IMR-90 (cell line): Measurements from ENCODE around the gene PPP2R2D. TPM values are rescaled to one million over a fixed set of nuclear protein-coding genes. Genes with fewer than 3 reads are reported as not detected.

Experiments
- ATAC-seq: fragments of 200-7000 bp; cut with Tn5 transposase; 2 replicates; pipeline ENCODE4 v1.9.1; 2020; ENCODE audit warnings: low read depth, mild to moderate bottlenecking, moderate library complexity
- BruUV-seq: library from RNA; stranded (reverse); fragments of 400-500 nt; replicated peaks from 2 replicates; lab custom pipeline; 2021; lab: Mats Ljungman, UMichigan
- CTCF ChIA-PET: fragments of 300-600 bp; formaldehyde crosslinking; extraction: SDS; loops from one replicate; lab custom pipeline; 2021; ENCODE audit warnings: antibody characterized with exemption; lab: Yijun Ruan, JAX
- POLR2A ChIA-PET: fragments of 300-600 bp; sonication (Branson Sonifier 250); formaldehyde crosslinking; loops from one replicate; lab custom pipeline; 2022; ENCODE audit warnings: antibody characterized with exemption; ENCODE audit not compliant: unreplicated experiment; lab: Charles Lee
- DNase-seq: peaks from one replicate; pipeline ENCODE4 v3.0.0; 2013
- H2AFZ ChIP-seq: replicated peaks from 2 replicates; pipeline ENCODE3; 2013; ENCODE audit warnings: low read length, mild to moderate bottlenecking; ENCODE audit not compliant: poor library complexity
- H2AK5ac ChIP-seq: 2 replicates; pipeline ENCODE4 v1.6.1; 2013; ENCODE audit warnings: low read depth, low read length, inconsistent platforms
- H2AK9ac ChIP-seq: replicated peaks from 2 replicates; pipeline ENCODE3; 2013; ENCODE audit warnings: mild to moderate bottlenecking, low read depth, low read length, moderate library complexity; ENCODE audit not compliant: poor library complexity
- H2BK120ac ChIP-seq: 2 replicates; pipeline ENCODE4 v1.6.1; 2013; ENCODE audit warnings: low read depth, low read length, inconsistent platforms
- H2BK15ac ChIP-seq: 3 replicates; pipeline ENCODE4 v1.6.1; 2013; ENCODE audit warnings: low read depth, low read length, inconsistent platforms
- H2BK20ac ChIP-seq: 2 replicates; pipeline ENCODE4 v1.6.1; 2013; ENCODE audit warnings: low read depth, mild to moderate bottlenecking, inconsistent platforms, low read length, moderate library complexity
- H2BK5ac ChIP-seq: 2 replicates; pipeline ENCODE4 v1.6.1; 2013; ENCODE audit warnings: mild to moderate bottlenecking, low read depth, low read length, inconsistent platforms; ENCODE audit not compliant: poor library complexity, severe bottlenecking
- H3K14ac ChIP-seq: replicated peaks from 2 replicates; pipeline ENCODE4 v1.6.1; 2013; ENCODE audit warnings: low read depth, low read length, inconsistent platforms
- H3K18ac ChIP-seq: 2 replicates; pipeline ENCODE4 v1.6.1; 2013; ENCODE audit warnings: low read depth, low read length, control low read depth
- H3K23ac ChIP-seq: 2 replicates; pipeline ENCODE4 v1.6.1; 2013; ENCODE audit warnings: low read depth, low read length, inconsistent platforms
- H3K27ac ChIP-seq: 2 replicates; pipeline ENCODE4 v1.5.1; 2013; ENCODE audit warnings: mild to moderate bottlenecking, control low read depth, low read length; ENCODE audit not compliant: insufficient read depth
- H3K27me3 ChIP-seq: 2 replicates; pipeline ENCODE4 v1.6.1; 2013; ENCODE audit warnings: low read length; ENCODE audit not compliant: control insufficient read depth, insufficient read depth
- H3K36me3 ChIP-seq: 2 replicates; pipeline ENCODE4 v1.6.1; 2013; ENCODE audit warnings: low read length, mixed read lengths; ENCODE audit not compliant: control insufficient read depth, insufficient read depth
- H3K4ac ChIP-seq: 2 replicates; pipeline ENCODE4 v1.6.1; 2013; ENCODE audit warnings: low read depth, low read length, inconsistent platforms
- H3K4me1 ChIP-seq: 2 replicates; pipeline ENCODE4 v1.6.1; 2013; ENCODE audit warnings: low read length, mixed read lengths; ENCODE audit not compliant: control insufficient read depth, insufficient read depth
- H3K4me2 ChIP-seq: 2 replicates; pipeline ENCODE4 v1.6.1; 2013; ENCODE audit warnings: low read depth, mild to moderate bottlenecking, control low read depth, low read length, moderate library complexity
- H3K4me3 ChIP-seq: 2 replicates; pipeline ENCODE4 v1.5.1; 2013; ENCODE audit warnings: low read depth, mild to moderate bottlenecking, control low read depth, low read length, moderate library complexity; ENCODE audit not compliant: insufficient read depth
- H3K56ac ChIP-seq: 2 replicates; pipeline ENCODE4 v1.6.1; 2013; ENCODE audit warnings: low read length, inconsistent platforms; ENCODE audit not compliant: insufficient read depth; ENCODE audit errors: extremely low read depth
- H3K79me1 ChIP-seq, 2 experiments: 2 replicates each; pipeline ENCODE4 v1.6.1; 2013; ENCODE audit warnings: low read length in 2 of 2, inconsistent platforms in 1 of 2, low read depth in 1 of 2
- H3K9ac ChIP-seq: 2 replicates; pipeline ENCODE4 v1.6.1; 2013; ENCODE audit warnings: low read depth, low read length, control low read depth
- H3K9me1 ChIP-seq: 2 replicates; pipeline ENCODE4 v1.6.1; 2013; ENCODE audit warnings: low read length, inconsistent platforms; ENCODE audit not compliant: insufficient read depth
- H3K9me3 ChIP-seq: 2 replicates; pipeline ENCODE4 v1.6.1; 2013; ENCODE audit warnings: low read length; ENCODE audit not compliant: control insufficient read depth, insufficient read depth
- H4K20me1 ChIP-seq: 2 replicates; pipeline ENCODE4 v1.6.1; 2013; ENCODE audit warnings: low read length, inconsistent platforms; ENCODE audit not compliant: insufficient read depth
- H4K5ac ChIP-seq: 2 replicates; pipeline ENCODE4 v1.6.1; 2013; ENCODE audit warnings: mild to moderate bottlenecking, low read depth, low read length, control low read depth
- H4K8ac ChIP-seq, 2 experiments: 2 replicates each; pipeline ENCODE4 v1.6.1; 2013; ENCODE audit warnings: low read depth in 2 of 2, low read length in 2 of 2, control low read depth in 1 of 2, inconsistent platforms in 1 of 2
- H4K91ac ChIP-seq: 2 replicates; pipeline ENCODE4 v1.6.1; 2013; ENCODE audit warnings: low read depth, low read length, inconsistent platforms; ENCODE audit not compliant: insufficient read depth
- CEBPB ChIP-seq: IDR thresholded peaks from 2 replicates; pipeline ENCODE4 v1.6.1; 2012; ENCODE audit warnings: low read depth, low read length, improper control_type of control experiment
- CTCF ChIP-seq: conservative IDR thresholded peaks from 2 replicates; pipeline ENCODE4 v1.5.1; 2012; ENCODE audit warnings: mild to moderate bottlenecking, low read depth, low read length, improper control_type of control experiment
- USF2 ChIP-seq: fragments of 150-350 bp; IDR thresholded peaks from 2 replicates; pipeline ENCODE4 v1.6.1; 2017; ENCODE audit warnings: mild to moderate bottlenecking, antibody characterized with exemption, low read length, low read depth
- WGBS, 2 experiments: methylation state at CpG; one replicate each; pipeline versions ENCODE4 v1.1.5 to v1.1.7; 2013; ENCODE audit warnings: missing lambda C conversion rate in 2 of 2; ENCODE audit not compliant: insufficient read length in 1 of 2; ENCODE audit errors: extremely low coverage in 2 of 2; 5-methylcytosine and 5-hydroxymethylcytosine counted together
- dilution Hi-C: fragments of 300-500 bp; cut with HindIII; formaldehyde crosslinking; loops from one replicate; pipeline ENCODE4 v1.14.3; 2018; ENCODE audit warnings: low sequenced_read_pairs; ENCODE audit not compliant: unreplicated experiment
- in situ Hi-C: fragments of 300-500 bp; cut with MboI; formaldehyde crosslinking; loops from 3 replicates; pipeline ENCODE4 v1.14.3; 2019; ENCODE audit warnings: low sequenced_read_pairs, inconsistent platforms, mixed read lengths
- intact Hi-C: fragments of 100-400 bp; cut with micrococcal nuclease; formaldehyde crosslinking; loops from 2 replicates; pipeline ENCODE4 v1.10.0; 2022
- polyA plus RNA-seq, 3 experiments: library from polyadenylated mRNA; depleted of rRNA; stranded (reverse); fragments of >200 nt; gene quantifications; 2 replicates each; pipeline ENCODE4 v1.2.3, GENCODE V29; 2012; ENCODE audit warnings: low replicate concordance in 1 of 3
- total RNA-seq: library from RNA; depleted of rRNA; stranded (reverse); fragments of >200 nt; gene quantifications from 2 replicates; pipeline ENCODE4 v1.2.3, GENCODE V29; 2012

PPP2R2D gene
- total and polyA plus RNA-seq, 2 of the 4 experiments (the other 2 are of a cell fraction), result 22.8 to 23.8 TPM

- H3K4me3 ChIP-seq, result no peak overlapping the region
- in situ Hi-C loops, result no loop called here
- no peak overlapping the region for H3K4ac ChIP-seq
- no peak overlapping the region for H2AK9ac ChIP-seq
- H3K4me2 ChIP-seq, result no peak overlapping the region
- TF ChIP-seq CEBPB (no peak), USF2 (no peak), CTCF (no peak)
- POLR2A ChIA-PET, result no interaction called here
- no peak overlapping the region for H2BK5ac ChIP-seq
- no peak overlapping the region for H3K27ac ChIP-seq
- H3K4me1 ChIP-seq, result no peaks in the 10 kb centered on the region
- H3K9me1 ChIP-seq, result 0 out of 2 replicates have a peak, but pooled peaks cover 5% of the 10 kb centered on the region
- peaks cover 2% of the 10 kb centered on the region for H3K36me3 ChIP-seq
- H3K79me1 ChIP-seq, result peaks cover 35 to 68% of the 10 kb centered on the region in 2 experiments
- H4K5ac ChIP-seq, result no peak overlapping the region
- H4K8ac ChIP-seq, result no peak overlapping the region
- no peak for ATAC-seq
- no peak overlapping the region for H3K14ac ChIP-seq
- no peak overlapping the region for H2AK5ac ChIP-seq
- peaks cover 41% of the 10 kb centered on the region for H4K20me1 ChIP-seq
- no peak overlapping the region for H3K23ac ChIP-seq
- H3K18ac ChIP-seq, result no peak overlapping the region
- no peaks in the 10 kb centered on the region for H3K9me3 ChIP-seq
- no peak overlapping the region for H2BK15ac ChIP-seq
- H2AFZ ChIP-seq, result no peak overlapping the region
- no peak for DNase-seq
- intact Hi-C loops, result no loop called here
- WGBS, 2 experiments, result no CpG with 5 or more reads among the region's 11 CpGs
- no peak overlapping the region for H2BK20ac ChIP-seq
- no TSS peak for BruUV-seq
- H4K91ac ChIP-seq, result no peak overlapping the region
- H3K27me3 ChIP-seq, result no peaks in the 10 kb centered on the region
- CTCF ChIA-PET, result no interaction called here
- dilution Hi-C loops, result no loop called here
- H2BK120ac ChIP-seq, result no peak overlapping the region
- H3K9ac ChIP-seq, result no peak overlapping the region
- H3K56ac ChIP-seq, result no peak overlapping the region
Measured at GRCh38 chr10:131915484-131915883, 14.7 kb downstream of the PPP2R2D start.
